AG10803 (cell line): ENCODE measurements around the gene PISD.
A peak's percentile ranks its signal among the peaks of the same experiment; 100 is the strongest.

Experiments used
- DNase-seq: peaks from one replicate; pipeline ENCODE4 v3.0.0; 2010; ENCODE audit warnings: low read depth
- H3K4me3 ChIP-seq: 2 replicates; pipeline ENCODE4 v1.5.1; 2011; ENCODE audit warnings: mild to moderate bottlenecking, low read length, control low read depth
- CTCF ChIP-seq: conservative IDR thresholded peaks from 2 replicates; pipeline ENCODE4 v1.5.1; 2011; ENCODE audit warnings: mild to moderate bottlenecking, low read length, control low read depth, inconsistent platforms

PISD gene

GRCh38 chr22:31651664-31652063 lies 10.4 kb downstream of the PISD start:
- TF ChIP-seq CTCF: no peak
- no peak for DNase-seq
- no peak overlapping the region for H3K4me3 ChIP-seq

- DNase-seq: peak; percentile 94
These were observed 11.6 kb downstream of the PISD start for GRCh38 chr22:31650391-31650790.

GRCh38 chr22:31647523-31648320 lies 14.3 kb downstream of the PISD start:
- DNase-seq: peak; percentile 96
- no peak for TF ChIP-seq CTCF
- no peak overlapping the region for H3K4me3 ChIP-seq

More at GRCh38 chr22:31650391-31650790, 11.6 kb downstream of the PISD start:
- no peak overlapping the region for H3K4me3 ChIP-seq
- no peak for TF ChIP-seq CTCF

- TF ChIP-seq CTCF: no peak
- no peak for DNase-seq
- H3K4me3 ChIP-seq: no peak overlapping the region
These were observed 14.9 kb downstream of the PISD start for GRCh38 chr22:31647066-31647465.

GRCh38 chr22:31646186-31647019 lies 15.6 kb downstream of the PISD start:
- no peak overlapping the region for H3K4me3 ChIP-seq
- TF ChIP-seq CTCF: no peak
- peak; percentile 98 for DNase-seq

GRCh38 chr22:31639436-31640039 lies 22.5 kb downstream of the PISD start:
- no peak for DNase-seq
- H3K4me3 ChIP-seq: no peak overlapping the region
- no peak for TF ChIP-seq CTCF
